MM.1S (cell line): ENCODE results near the gene CFAP46.

Source experiments
- DNase-seq: peaks from one replicate; pipeline ENCODE4 v3.0.0-alpha.2; 2015
- H2AFZ ChIP-seq: fragments of 300-600 bp; sonication (generic); 2 replicates; pipeline ENCODE4 v1.6.0; 2016; ENCODE audit warnings: antibody characterized with exemption, low read length
- H3F3A ChIP-seq: fragments of 300-600 bp; sonication (generic); 2 replicates; pipeline ENCODE4 v1.6.1; 2016; ENCODE audit warnings: mild to moderate bottlenecking, antibody characterized with exemption, low read length, moderate library complexity, mixed read lengths; ENCODE audit not compliant: insufficient read depth
- H3K27ac ChIP-seq: fragments of 300-600 bp; sonication (generic); 2 replicates; pipeline ENCODE4 v1.5.1; 2016; ENCODE audit warnings: mild to moderate bottlenecking, low read length
- H3K27me3 ChIP-seq: fragments of 300-600 bp; sonication (generic); replicated peaks from 2 replicates; pipeline ENCODE4 v1.6.0; 2016; ENCODE audit warnings: low read length; ENCODE audit not compliant: insufficient read depth
- H3K36me3 ChIP-seq: fragments of 300-600 bp; sonication (generic); replicated peaks from 2 replicates; pipeline ENCODE4 v1.6.1; 2016; ENCODE audit warnings: mild to moderate bottlenecking, low read length, mixed read lengths; ENCODE audit not compliant: insufficient read depth
- H3K4me1 ChIP-seq: fragments of 300-600 bp; sonication (generic); 2 replicates; pipeline ENCODE4 v1.6.1; 2016; ENCODE audit warnings: low read length, mixed read lengths
- H3K4me2 ChIP-seq: fragments of 300-600 bp; sonication (generic); 2 replicates; pipeline ENCODE4 v1.6.0; 2016; ENCODE audit warnings: low read depth, low read length
- H3K4me3 ChIP-seq: fragments of 300-600 bp; sonication (generic); 2 replicates; pipeline ENCODE4 v1.5.1; 2016; ENCODE audit warnings: low read length, mixed read lengths
- H3K79me2 ChIP-seq: fragments of 300-600 bp; sonication (generic); 2 replicates; pipeline ENCODE4 v1.6.1; 2016; ENCODE audit warnings: mixed run types, low read length, mixed read lengths
- H3K9ac ChIP-seq: fragments of 300-600 bp; sonication (generic); 2 replicates; pipeline ENCODE4 v1.6.1; 2016; ENCODE audit warnings: low read length, mixed read lengths
- H3K9me2 ChIP-seq: fragments of 300-600 bp; sonication (generic); replicated peaks from 2 replicates; pipeline ENCODE4 v1.6.1; 2016; ENCODE audit warnings: mild to moderate bottlenecking, low read length, mixed read lengths; ENCODE audit not compliant: insufficient read depth
- H3K9me3 ChIP-seq: fragments of 300-600 bp; sonication (generic); replicated peaks from 2 replicates; pipeline ENCODE4 v1.6.1; 2016; ENCODE audit warnings: mild to moderate bottlenecking, low read length, mixed read lengths; ENCODE audit not compliant: insufficient read depth
- H4K20me1 ChIP-seq: fragments of 300-600 bp; sonication (generic); 2 replicates; pipeline ENCODE4 v1.6.1; 2016; ENCODE audit warnings: mild to moderate bottlenecking, low read length, moderate library complexity, mixed read lengths; ENCODE audit not compliant: insufficient read depth
- EZH2 ChIP-seq: fragments of 300-600 bp; sonication (generic); optimal IDR thresholded peaks from 2 replicates; pipeline ENCODE3; 2017; ENCODE audit warnings: low read depth, mild to moderate bottlenecking, antibody characterized with exemption, low read length, mixed read lengths
- EZH2phosphoT487 ChIP-seq: fragments of 300-600 bp; sonication (generic); IDR thresholded peaks from 2 replicates; pipeline ENCODE4 v1.6.1; 2018; ENCODE audit warnings: antibody characterized with exemption, low read length
- TF ChIP-seq, protein P1 (sequence below): fragments of 300-600 bp; sonication (generic); IDR thresholded peaks from 2 replicates; pipeline ENCODE4 v1.5.1; 2016; ENCODE audit warnings: antibody characterized with exemption, low read length, mixed read lengths

CFAP46 gene

DNA sequence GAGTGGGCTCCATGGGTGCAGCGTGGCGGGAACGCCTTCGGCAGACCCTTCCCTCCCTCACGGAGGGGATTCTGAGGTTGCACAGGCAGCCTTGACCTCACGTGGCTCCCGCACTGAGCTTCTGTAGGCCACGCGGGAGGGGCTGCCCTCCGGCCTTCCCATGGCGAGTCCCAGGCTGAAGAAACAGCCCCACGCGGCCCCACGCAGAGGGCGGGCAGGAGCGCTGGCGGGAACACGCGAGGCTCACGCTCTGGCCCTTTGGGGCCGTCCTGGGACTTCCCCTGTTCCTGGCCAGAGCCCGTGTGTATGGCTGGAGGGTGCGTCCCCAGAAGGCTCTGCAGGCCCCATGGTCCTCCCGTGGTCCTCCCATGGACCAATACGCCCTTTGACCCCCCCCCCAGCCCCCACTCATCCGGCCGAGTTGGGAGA lies 134.7 kb downstream of the CFAP46 start:
- no peaks in the 10 kb centered on the region for H3K9me3 ChIP-seq
- no peak for DNase-seq
- no peaks in the 10 kb centered on the region for H3F3A ChIP-seq
- H3K9me2 ChIP-seq = no peaks in the 10 kb centered on the region
- H2AFZ ChIP-seq = no peak overlapping the region
- no peak overlapping the region for H3K27ac ChIP-seq
- H3K9ac ChIP-seq = no peak overlapping the region
- no peaks in the 10 kb centered on the region for H3K4me1 ChIP-seq
- TF ChIP-seq, protein P1, sequence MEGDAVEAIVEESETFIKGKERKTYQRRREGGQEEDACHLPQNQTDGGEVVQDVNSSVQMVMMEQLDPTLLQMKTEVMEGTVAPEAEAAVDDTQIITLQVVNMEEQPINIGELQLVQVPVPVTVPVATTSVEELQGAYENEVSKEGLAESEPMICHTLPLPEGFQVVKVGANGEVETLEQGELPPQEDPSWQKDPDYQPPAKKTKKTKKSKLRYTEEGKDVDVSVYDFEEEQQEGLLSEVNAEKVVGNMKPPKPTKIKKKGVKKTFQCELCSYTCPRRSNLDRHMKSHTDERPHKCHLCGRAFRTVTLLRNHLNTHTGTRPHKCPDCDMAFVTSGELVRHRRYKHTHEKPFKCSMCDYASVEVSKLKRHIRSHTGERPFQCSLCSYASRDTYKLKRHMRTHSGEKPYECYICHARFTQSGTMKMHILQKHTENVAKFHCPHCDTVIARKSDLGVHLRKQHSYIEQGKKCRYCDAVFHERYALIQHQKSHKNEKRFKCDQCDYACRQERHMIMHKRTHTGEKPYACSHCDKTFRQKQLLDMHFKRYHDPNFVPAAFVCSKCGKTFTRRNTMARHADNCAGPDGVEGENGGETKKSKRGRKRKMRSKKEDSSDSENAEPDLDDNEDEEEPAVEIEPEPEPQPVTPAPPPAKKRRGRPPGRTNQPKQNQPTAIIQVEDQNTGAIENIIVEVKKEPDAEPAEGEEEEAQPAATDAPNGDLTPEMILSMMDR = no peak
- TF ChIP-seq EZH2 = no peak
- H4K20me1 ChIP-seq = no peaks in the 10 kb centered on the region
- no peak overlapping the region for H3K4me3 ChIP-seq
- no peaks in the 10 kb centered on the region for H3K36me3 ChIP-seq
- H3K79me2 ChIP-seq = no peaks in the 10 kb centered on the region
- peaks cover 15% of the 10 kb centered on the region for H3K27me3 ChIP-seq
- no peak overlapping the region for H3K4me2 ChIP-seq

DNA sequence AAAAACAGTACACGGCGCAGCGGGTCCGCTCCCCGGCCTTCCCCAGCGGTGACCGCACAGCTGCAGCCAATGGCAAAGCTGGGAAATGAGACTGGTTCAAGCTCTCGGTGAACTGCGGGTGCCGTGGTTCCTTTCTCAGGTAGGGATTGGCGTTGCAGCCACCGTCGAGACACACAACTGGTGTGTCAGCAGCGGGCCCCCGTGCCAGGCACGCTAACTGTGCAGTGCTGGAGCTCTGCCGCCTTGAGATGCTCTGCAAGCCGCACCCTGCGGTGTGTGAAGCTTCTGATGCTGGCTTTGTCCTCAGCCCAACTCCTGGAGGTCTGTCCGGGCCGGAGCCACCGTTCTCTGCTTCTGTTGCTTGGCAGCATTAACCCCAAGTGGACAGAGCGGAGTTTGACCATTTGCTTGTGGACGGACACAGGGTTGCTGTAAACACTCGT lies 135.8 kb downstream of the CFAP46 start:
- TF ChIP-seq EZH2 (no peak), EZH2phosphoT487 (no peak)
- TF ChIP-seq, protein P1 = no peak
- no peaks in the 10 kb centered on the region for H3K9me3 ChIP-seq
- H3K4me2 ChIP-seq = no peak overlapping the region
- no peak for DNase-seq
- no peak overlapping the region for H3K9ac ChIP-seq
- H2AFZ ChIP-seq = no peak overlapping the region
- no peaks in the 10 kb centered on the region for H3K36me3 ChIP-seq
- no peaks in the 10 kb centered on the region for H3K4me1 ChIP-seq
- no peak overlapping the region for H3K4me3 ChIP-seq
- H3F3A ChIP-seq = no peaks in the 10 kb centered on the region
- no peaks in the 10 kb centered on the region for H3K9me2 ChIP-seq
- no peaks in the 10 kb centered on the region for H4K20me1 ChIP-seq
- no peak overlapping the region for H3K27ac ChIP-seq
- H3K79me2 ChIP-seq = no peaks in the 10 kb centered on the region
- peaks cover 15% of the 10 kb centered on the region for H3K27me3 ChIP-seq

DNA sequence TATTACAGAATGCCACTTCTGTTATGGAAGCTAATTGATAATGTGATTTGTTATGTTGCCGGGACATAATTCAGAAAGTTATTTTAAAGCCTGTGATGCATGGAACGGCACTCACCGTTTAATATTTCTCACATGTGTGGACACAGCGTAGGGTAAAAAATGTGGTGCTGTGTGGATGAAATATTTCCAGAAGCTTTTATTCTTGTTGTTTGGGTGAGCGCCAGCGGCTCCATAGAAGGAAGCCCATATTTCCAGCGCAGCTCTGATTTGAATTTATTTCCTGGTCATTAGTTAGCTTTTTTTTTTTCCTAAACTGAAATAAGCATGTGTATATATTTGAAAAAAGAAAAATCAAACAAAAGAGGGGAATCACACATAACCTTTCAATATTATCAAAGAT lies 136.3 kb downstream of the CFAP46 start:
- DNase-seq = no peak
- Histone ChIP-seq H3F3A (no peaks in the 10 kb centered on the region), H3K27ac (no peak overlapping the region), H3K27me3 (peaks cover 15% of the 10 kb centered on the region), H3K36me3 (no peaks in the 10 kb centered on the region), H3K4me2 (no peak overlapping the region), H3K79me2 (no peaks in the 10 kb centered on the region), H4K20me1 (no peaks in the 10 kb centered on the region), H3K9me3 (no peaks in the 10 kb centered on the region), H3K4me3 (no peak overlapping the region), H2AFZ (no peak overlapping the region), H3K9ac (no peak overlapping the region), H3K9me2 (no peaks in the 10 kb centered on the region), H3K4me1 (no peaks in the 10 kb centered on the region)
- TF ChIP-seq, protein P1 = no peak
- TF ChIP-seq EZH2 (no peak), EZH2phosphoT487 (no peak)
